Measurements from ENCODE around the gene ZNF598.
A peak's percentile ranks its signal among the peaks of the same experiment; 100 is the strongest.
"Not testable (repeated sequence)": the region's sequence is repeated elsewhere in the genome, so short reads cannot be mapped to it uniquely, and the experiment has no call there.

The ZNF598 gene

DNA sequence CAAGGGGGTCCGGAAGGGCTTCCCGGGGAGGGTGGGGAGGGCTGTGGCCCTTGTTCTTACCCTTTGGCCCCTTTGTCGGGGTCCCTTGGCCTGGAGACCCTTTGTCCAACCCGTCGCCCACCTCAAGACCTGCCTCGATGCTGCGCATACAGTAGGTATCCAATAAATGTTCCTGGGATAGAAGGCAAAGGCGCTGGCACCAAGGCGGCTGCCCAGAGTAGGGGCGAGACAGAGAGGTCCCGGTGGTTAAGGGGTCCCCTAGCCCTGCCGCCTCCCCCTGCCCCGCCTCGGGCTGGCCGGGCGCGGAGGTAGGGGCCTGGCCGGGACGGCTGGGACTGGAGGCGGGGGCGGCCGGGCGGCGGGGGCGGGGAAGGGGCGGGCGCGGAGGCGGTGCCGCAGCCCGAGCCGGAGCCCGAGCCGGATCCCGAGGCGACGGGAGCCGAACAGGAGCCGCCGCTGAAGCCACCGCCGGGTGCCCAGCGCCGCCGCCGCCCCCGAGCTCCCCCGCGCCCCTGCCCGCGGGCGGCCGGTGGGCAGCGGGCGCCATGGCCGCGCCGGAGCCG, 16.9 kb upstream of the ZNF598 start, which contains the start of gene NHERF2:
TSS of gene NHERF2 (plus strand) at position 442 of the 563 bp plus-strand sequence. CDS start at position 546, 104 bp downstream.
- Histone ChIP-seq H3K36me3 (ENCODE audit: insufficient read depth, low read length) (no peaks in the 10 kb centered on the region; the same call in 1 of the 2 replicates), H3K4me1 (ENCODE audit: insufficient read depth, low read length) (peaks cover 6% of the 10 kb centered on the region; the same call in 1 of the 2 replicates), H3K9me3 (ENCODE audit: control insufficient read depth, insufficient read depth, low read length) (no peaks in the 10 kb centered on the region), H3K9ac (ENCODE audit: low read depth, low read length) (peak within 1 kb of the TSS; percentile 49; the same call in 1 of the 2 replicates)

GRCh38 chr16:2025878-2026460, 16.3 kb upstream of the ZNF598 start:
- peak overlapping the region; percentile 44; the same call in 1 of the 2 replicates for H3K9ac ChIP-seq (ENCODE audit: low read depth, low read length)
- H3K36me3 ChIP-seq (ENCODE audit: insufficient read depth, low read length): no peaks in the 10 kb centered on the region; the same call in 1 of the 2 replicates
- H3K4me1 ChIP-seq (ENCODE audit: insufficient read depth, low read length): peaks cover 6% of the 10 kb centered on the region; the same call in 1 of the 2 replicates
- H3K9me3 ChIP-seq (ENCODE audit: control insufficient read depth, insufficient read depth, low read length): no peaks in the 10 kb centered on the region

DNA sequence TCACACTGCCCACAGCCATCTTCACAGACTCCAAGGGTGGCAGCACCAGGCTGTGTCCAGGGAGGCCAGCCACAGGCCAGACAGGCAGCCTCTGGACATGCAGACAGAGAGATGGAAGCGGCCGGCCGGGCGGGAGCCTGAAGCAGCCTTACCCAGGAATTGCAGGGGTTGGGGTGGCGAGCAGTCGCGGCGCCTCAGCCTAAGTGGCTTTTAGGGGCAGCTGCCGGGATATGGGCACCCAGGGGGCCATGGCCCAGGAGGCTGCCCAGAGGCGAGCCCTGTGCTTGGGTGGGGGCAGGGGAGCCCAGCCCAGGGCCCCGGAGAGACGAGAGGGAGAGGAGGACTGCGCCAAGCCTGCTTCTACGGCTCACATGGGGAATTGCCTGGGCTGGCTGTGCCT, 15.6 kb upstream of the ZNF598 start:
- no peaks in the 10 kb centered on the region for H3K9me3 ChIP-seq (ENCODE audit: control insufficient read depth, insufficient read depth, low read length)
- H3K9ac ChIP-seq (ENCODE audit: low read depth, low read length): no peak overlapping the region

GRCh38 chr16:2024032-2024420, 14.4 kb upstream of the ZNF598 start:
- Histone ChIP-seq H3K9me3 (ENCODE audit: control insufficient read depth, insufficient read depth, low read length) (no peaks in the 10 kb centered on the region), H3K4me1 (ENCODE audit: insufficient read depth, low read length) (peaks cover 6% of the 10 kb centered on the region; the same call in 1 of the 2 replicates), H3K9ac (ENCODE audit: low read depth, low read length) (peak overlapping the region; percentile 42; the same call in 1 of the 2 replicates), H3K36me3 (ENCODE audit: insufficient read depth, low read length) (no peaks in the 10 kb centered on the region)

More for the DNA sequence above, 15.6 kb upstream of the ZNF598 start:
- H3K4me1 ChIP-seq (ENCODE audit: insufficient read depth, low read length): peaks cover 6% of the 10 kb centered on the region; the same call in 1 of the 2 replicates
- no peaks in the 10 kb centered on the region; the same call in 1 of the 2 replicates for H3K36me3 ChIP-seq (ENCODE audit: insufficient read depth, low read length)

GRCh38 chr16:2023092-2024031, 13.7 kb upstream of the ZNF598 start:
- H3K4me1 ChIP-seq (ENCODE audit: insufficient read depth, low read length): peaks cover 6% of the 10 kb centered on the region; the same call in 1 of the 2 replicates
- H3K36me3 ChIP-seq (ENCODE audit: insufficient read depth, low read length): no peaks in the 10 kb centered on the region
- peak overlapping the region; percentile 42 for H3K9ac ChIP-seq (ENCODE audit: low read depth, low read length)
- H3K9me3 ChIP-seq (ENCODE audit: control insufficient read depth, insufficient read depth, low read length): no peaks in the 10 kb centered on the region

DNA sequence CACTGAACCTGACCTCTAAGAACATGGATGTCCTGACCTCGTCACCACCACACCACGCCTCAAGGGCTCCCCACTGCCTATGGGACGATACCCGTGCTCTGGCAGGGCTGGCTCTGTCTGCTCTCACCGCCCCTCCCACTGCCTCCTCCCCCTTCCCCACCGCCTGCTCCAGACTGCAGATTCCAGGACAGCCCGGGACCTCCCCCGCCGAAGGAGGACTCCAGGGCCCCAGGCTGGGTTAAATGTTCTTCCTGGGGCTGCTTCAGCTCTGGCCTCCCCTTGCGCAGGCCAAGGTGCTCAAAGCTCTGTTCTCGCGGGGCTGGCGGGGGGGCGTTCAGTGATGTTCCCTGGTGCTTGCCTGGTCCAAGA, 13.1 kb upstream of the ZNF598 start:
- Histone ChIP-seq H3K36me3 (ENCODE audit: insufficient read depth, low read length) (no peaks in the 10 kb centered on the region), H3K9me3 (ENCODE audit: control insufficient read depth, insufficient read depth, low read length) (no peaks in the 10 kb centered on the region), H3K9ac (ENCODE audit: low read depth, low read length) (peak overlapping the region; percentile 42), H3K4me1 (ENCODE audit: insufficient read depth, low read length) (peaks cover 6% of the 10 kb centered on the region; the same call in 1 of the 2 replicates)

- no peaks in the 10 kb centered on the region for H3K9me3 ChIP-seq (ENCODE audit: control insufficient read depth, insufficient read depth, low read length)
- H3K9ac ChIP-seq (ENCODE audit: low read depth, low read length): peak overlapping the region; percentile 62; the same call in 1 of the 2 replicates
- no peaks in the 10 kb centered on the region for H3K36me3 ChIP-seq (ENCODE audit: insufficient read depth, low read length)
- H3K4me1 ChIP-seq (ENCODE audit: insufficient read depth, low read length): peaks cover 6% of the 10 kb centered on the region; the same call in 1 of the 2 replicates
These were observed 10.6 kb upstream of the ZNF598 start for GRCh38 chr16:2019921-2020831.

DNA sequence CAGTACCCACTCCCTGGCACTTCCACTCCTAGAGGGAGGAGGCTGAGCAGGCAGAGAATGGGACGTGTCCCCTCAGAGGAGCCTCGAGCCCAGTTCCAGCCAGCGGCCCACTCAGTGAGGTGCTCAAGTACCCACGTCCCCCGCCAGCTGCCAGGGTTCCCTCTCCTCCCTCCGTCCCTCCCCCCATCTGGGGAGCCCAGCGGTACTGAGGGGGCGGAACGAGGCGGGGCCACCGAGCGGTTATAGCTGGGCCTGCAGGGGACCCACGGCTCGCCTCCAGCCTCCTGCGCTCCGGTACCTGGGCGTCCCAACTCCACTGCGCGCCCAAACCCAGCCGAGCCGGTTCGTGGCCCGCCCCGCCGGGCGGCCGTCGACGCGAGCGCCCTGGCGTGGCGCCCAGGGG, 9.9 kb upstream of the ZNF598 start, which contains the start of gene NPW:
TSS of gene NPW (plus strand) at position 268 of the 403 bp plus-strand sequence.
- H3K36me3 ChIP-seq (ENCODE audit: insufficient read depth, low read length): no peaks in the 10 kb centered on the region
- peak within 1 kb of the TSS; percentile 62; the same call in 1 of the 2 replicates for H3K9ac ChIP-seq (ENCODE audit: low read depth, low read length)
- peaks cover 6% of the 10 kb centered on the region; the same call in 1 of the 2 replicates for H3K4me1 ChIP-seq (ENCODE audit: insufficient read depth, low read length)
- H3K9me3 ChIP-seq (ENCODE audit: control insufficient read depth, insufficient read depth, low read length): no peaks in the 10 kb centered on the region

DNA sequence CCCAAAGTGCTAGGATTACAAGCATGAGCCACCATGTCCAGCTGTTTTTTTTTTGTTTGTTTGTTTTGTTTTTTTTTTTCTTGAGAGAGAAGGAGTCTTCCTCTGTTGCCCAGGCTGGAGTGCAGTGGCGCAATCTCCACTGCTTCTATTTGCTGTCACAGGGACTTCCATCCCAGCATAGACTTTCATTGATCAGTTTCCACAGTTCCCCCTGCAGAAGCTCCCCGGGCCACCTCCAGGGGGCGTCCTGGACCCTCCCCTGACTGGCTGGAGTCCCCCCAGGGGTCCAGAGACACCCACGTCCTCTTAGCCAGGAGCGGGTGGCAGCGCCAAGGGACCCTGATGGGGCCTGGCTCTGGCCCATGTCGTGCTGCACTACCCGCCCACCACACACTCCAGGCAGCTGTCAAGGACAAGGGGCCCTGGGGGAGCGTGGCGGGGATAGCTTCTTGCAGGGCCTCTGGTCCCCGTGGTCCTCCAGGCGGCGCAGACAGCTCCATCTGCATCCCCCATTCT, 6.8 kb upstream of the ZNF598 start:
- Histone ChIP-seq H3K9me3 (ENCODE audit: control insufficient read depth, insufficient read depth, low read length) (no peaks in the 10 kb centered on the region), H3K4me1 (ENCODE audit: insufficient read depth, low read length) (no peaks in the 10 kb centered on the region), H3K36me3 (ENCODE audit: insufficient read depth, low read length) (no peaks in the 10 kb centered on the region), H3K9ac (ENCODE audit: low read depth, low read length) (no peak overlapping the region)

DNA sequence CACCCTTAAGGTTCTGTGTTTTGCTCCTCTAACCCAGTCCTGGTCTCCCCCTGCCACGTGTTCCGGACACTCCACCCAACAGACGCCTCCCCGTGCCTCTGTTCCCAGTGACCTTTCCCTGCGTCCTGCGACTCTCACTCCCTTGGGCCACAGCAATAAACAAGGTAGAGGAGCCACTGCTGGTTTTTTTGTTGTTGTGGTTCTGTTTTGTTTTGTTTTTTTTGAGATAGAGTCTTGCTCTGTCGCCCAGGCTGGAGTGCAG, 6.3 kb upstream of the ZNF598 start:
- no peaks in the 10 kb centered on the region for H3K9me3 ChIP-seq (ENCODE audit: control insufficient read depth, insufficient read depth, low read length)
- H3K4me1 ChIP-seq (ENCODE audit: insufficient read depth, low read length): no peaks in the 10 kb centered on the region
- no peaks in the 10 kb centered on the region for H3K36me3 ChIP-seq (ENCODE audit: insufficient read depth, low read length)
- no peak overlapping the region for H3K9ac ChIP-seq (ENCODE audit: low read depth, low read length)

DNA sequence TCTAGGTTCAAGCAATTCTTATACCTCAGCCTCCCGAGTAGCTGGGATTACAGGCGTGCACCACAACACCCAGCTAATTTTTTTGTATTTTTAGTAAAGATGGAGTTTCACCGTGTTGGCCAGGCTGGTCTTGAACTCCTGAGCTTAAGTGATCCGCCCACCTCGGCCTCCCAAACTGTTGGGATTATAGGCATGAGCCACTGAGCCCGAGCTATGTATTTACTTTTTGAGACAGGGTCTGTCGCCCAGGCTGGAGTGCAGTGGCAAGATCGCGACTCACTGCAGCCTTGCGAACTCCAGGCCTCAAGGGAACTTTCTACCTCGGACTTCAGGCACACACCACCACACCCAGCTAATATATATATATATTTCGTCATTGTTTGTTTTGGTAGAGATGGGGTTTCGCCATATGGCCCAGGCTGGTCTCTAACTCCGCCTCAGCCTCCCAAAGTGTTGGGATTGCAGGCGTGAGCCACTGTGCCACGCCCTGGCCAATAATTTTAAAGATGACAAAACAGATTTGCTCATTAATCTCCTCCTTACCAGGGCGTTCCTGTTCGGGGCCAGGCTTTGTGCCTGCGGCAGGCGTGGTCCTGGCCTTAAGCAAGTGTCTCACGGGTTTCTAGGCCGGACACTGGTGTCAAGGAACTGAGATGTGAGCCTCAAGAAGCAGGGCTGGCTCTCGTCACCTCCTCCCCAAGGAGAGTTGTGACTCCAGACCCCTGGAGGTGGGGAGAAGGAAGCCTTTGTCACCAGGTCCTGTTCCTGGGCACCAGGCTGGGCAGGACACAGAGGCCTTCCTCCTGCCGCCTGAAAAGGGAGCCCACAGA, 5.7 kb upstream of the ZNF598 start:
- H3K9ac ChIP-seq (ENCODE audit: low read depth, low read length): no peak overlapping the region
- H3K9me3 ChIP-seq (ENCODE audit: control insufficient read depth, insufficient read depth, low read length): no peaks in the 10 kb centered on the region
- no peaks in the 10 kb centered on the region for H3K4me1 ChIP-seq (ENCODE audit: insufficient read depth, low read length)
- H3K36me3 ChIP-seq (ENCODE audit: insufficient read depth, low read length): no peaks in the 10 kb centered on the region

- H3K9ac ChIP-seq (ENCODE audit: low read depth, low read length): no peak overlapping the region
- no peaks in the 10 kb centered on the region for H3K36me3 ChIP-seq (ENCODE audit: insufficient read depth, low read length)
- H3K4me1 ChIP-seq (ENCODE audit: insufficient read depth, low read length): peaks cover under 1% of the 10 kb centered on the region; the same call in 1 of the 2 replicates
- no peaks in the 10 kb centered on the region for H3K9me3 ChIP-seq (ENCODE audit: control insufficient read depth, insufficient read depth, low read length)
These were observed 3.9 kb upstream of the ZNF598 start for GRCh38 chr16:2013527-2013926.

GRCh38 chr16:2011726-2012125, 2.1 kb upstream of the ZNF598 start:
- H3K4me1 ChIP-seq (ENCODE audit: insufficient read depth, low read length); H3K36me3 ChIP-seq (ENCODE audit: insufficient read depth, low read length): not testable (repeated sequence)

More at GRCh38 chr16:2011726-2012125, 2.1 kb upstream of the ZNF598 start:
- not testable (repeated sequence) for H3K9ac ChIP-seq (ENCODE audit: low read depth, low read length); H3K9me3 ChIP-seq (ENCODE audit: control insufficient read depth, insufficient read depth, low read length)

Measured in ES-I3 (cell line).